ENCODE measurements around the gene SSUH2. TPM values are rescaled to one million over a fixed set of nuclear protein-coding genes. Genes with fewer than 3 reads are reported as not detected.

Gene SSUH2
- total and polyA plus RNA-seq, 3 donors from 2014 or later, result 9.8 to 28.9 (median 15.0) TPM

- no peaks in the 10 kb centered on the region for H3K27me3 ChIP-seq
- 84 to 92% methylated on average over 3 of the region's 3 CpGs for WGBS, 2 donors
- intact Hi-C loops (cut with DNase I; ENCODE audit: low total_unique reads), result no loop called here
- no peak overlapping the region for H3K4me3 ChIP-seq
- TF ChIP-seq POLR2A (IDR thresholded peaks at IDR 0.05) (no peak), CTCF (IDR thresholded peaks at IDR 0.05) (no peak)
- no peak for DNase-seq
- H3K4me1 ChIP-seq, result peaks cover 9% of the 10 kb centered on the region
- H3K36me3 ChIP-seq (ENCODE audit: low read depth, missing control alignments), result no peaks in the 10 kb centered on the region
- H3K27ac ChIP-seq, result no peak overlapping the region
- H3K9me3 ChIP-seq, result no peaks in the 10 kb centered on the region
Observed at GRCh38 chr3:8604988-8605387, 39.6 kb downstream of the SSUH2 start.

DNA sequence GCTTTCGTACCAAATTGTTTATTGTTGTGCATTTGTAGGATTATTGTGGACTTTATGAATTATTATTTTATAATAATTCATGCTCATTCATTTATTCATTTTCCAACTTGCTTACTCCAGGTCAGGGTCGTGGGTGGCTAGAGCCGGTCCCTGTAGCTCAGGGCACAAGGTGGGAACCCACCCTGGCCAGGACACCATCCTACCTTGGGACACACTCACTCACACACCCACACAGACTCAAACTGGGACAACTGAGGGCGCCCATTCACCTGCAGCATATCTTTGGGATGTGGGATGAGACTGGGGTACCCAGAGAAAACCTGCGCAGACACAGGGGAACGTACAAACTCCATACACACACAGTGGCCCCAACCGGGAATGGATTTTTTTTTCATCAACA lies 40.6 kb downstream of the SSUH2 start:
- Histone ChIP-seq H3K4me1 (peaks cover 9% of the 10 kb centered on the region), H3K27me3 (no peaks in the 10 kb centered on the region), H3K27ac (no peak overlapping the region), H3K4me3 (no peak overlapping the region), H3K9me3 (no peaks in the 10 kb centered on the region), H3K36me3 (ENCODE audit: low read depth, missing control alignments) (no peaks in the 10 kb centered on the region)
- no peak for DNase-seq
- 93 to 95% methylated on average over 7 of the region's 7 CpGs for WGBS, 2 donors
- TF ChIP-seq CTCF (IDR thresholded peaks at IDR 0.05), result no peak
- intact Hi-C loops (cut with DNase I; ENCODE audit: low total_unique reads), result no loop called here

- intact Hi-C loops (cut with DNase I; ENCODE audit: low total_unique reads), result no loop called here
Observed at GRCh38 chr3:8603115-8603710, 41.4 kb downstream of the SSUH2 start.

GRCh38 chr3:8600457-8600856 lies 44.1 kb downstream of the SSUH2 start:
- no peak overlapping the region for H3K27ac ChIP-seq
- H3K27me3 ChIP-seq, result no peaks in the 10 kb centered on the region
- intact Hi-C loops (cut with DNase I; ENCODE audit: low total_unique reads), result no loop called here
- H3K4me1 ChIP-seq, result no peaks in the 10 kb centered on the region
- H3K9me3 ChIP-seq, result no peaks in the 10 kb centered on the region
- no peak overlapping the region for H3K4me3 ChIP-seq
- DNase-seq, result no peak
- TF ChIP-seq POLR2A (IDR thresholded peaks at IDR 0.05), result no peak
- TF ChIP-seq CTCF (IDR thresholded peaks at IDR 0.05), result no peak
- H3K36me3 ChIP-seq (ENCODE audit: low read depth, missing control alignments), result no peaks in the 10 kb centered on the region

More at GRCh38 chr3:8603115-8603710, 41.4 kb downstream of the SSUH2 start:
- no peaks in the 10 kb centered on the region for H3K27me3 ChIP-seq
- H3K4me1 ChIP-seq, result peaks cover 9% of the 10 kb centered on the region
- H3K4me3 ChIP-seq, result no peak overlapping the region
- H3K27ac ChIP-seq, result no peak overlapping the region
- H3K36me3 ChIP-seq (ENCODE audit: low read depth, missing control alignments), result no peaks in the 10 kb centered on the region
- H3K9me3 ChIP-seq, result no peaks in the 10 kb centered on the region
- no peak for DNase-seq
- WGBS, 2 donors, result 53 to 56% methylated on average over 9 of the region's 9 CpGs
- TF ChIP-seq POLR2A (IDR thresholded peaks at IDR 0.05), result no peak
- no peak for TF ChIP-seq CTCF (IDR thresholded peaks at IDR 0.05)

DNA sequence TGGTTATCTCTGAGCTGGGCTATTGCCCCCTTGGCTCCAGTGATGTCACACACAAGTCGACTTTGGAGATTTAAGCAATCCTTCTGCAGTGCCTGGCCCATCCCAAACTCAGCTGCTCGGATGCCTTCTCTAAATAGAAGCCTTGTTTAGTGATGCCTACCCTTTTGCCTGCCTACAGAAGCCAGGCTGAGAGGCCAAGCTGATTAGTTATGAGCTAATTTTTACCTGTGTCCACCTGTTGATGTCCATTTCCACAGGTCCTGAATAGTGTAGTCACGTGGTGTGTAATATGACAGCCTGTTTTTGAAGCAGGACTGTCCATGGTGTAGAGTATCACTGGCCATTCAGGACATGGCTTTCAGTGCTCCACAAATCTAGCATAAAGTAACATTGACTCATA lies 45.5 kb downstream of the SSUH2 start:
- intact Hi-C loops (cut with DNase I; ENCODE audit: low total_unique reads), result no loop called here
- DNase-seq, result no peak
- WGBS, 2 donors, result 77 to 80% methylated on average over 3 of the region's 3 CpGs
- Histone ChIP-seq H3K27ac (no peak overlapping the region), H3K36me3 (ENCODE audit: low read depth, missing control alignments) (no peaks in the 10 kb centered on the region), H3K4me3 (no peak overlapping the region), H3K9me3 (no peaks in the 10 kb centered on the region), H3K4me1 (no peaks in the 10 kb centered on the region), H3K27me3 (no peaks in the 10 kb centered on the region)
- TF ChIP-seq POLR2A (IDR thresholded peaks at IDR 0.05) (no peak), CTCF (IDR thresholded peaks at IDR 0.05) (no peak)

Measured in testis (tissue), 3 donors.